Astrocyte (in vitro differentiated cells and primary cell): ENCODE results near the gene MFF.

Experiments
- EZH2 ChIP-seq: IDR thresholded peaks from 2 replicates; pipeline ENCODE4 v1.6.1; 2012; ENCODE audit warnings: mild to moderate bottlenecking, low read length, inconsistent platforms; ENCODE audit not compliant: insufficient read depth
- TF ChIP-seq, protein P1 (sequence below): IDR thresholded peaks from 2 replicates; pipeline ENCODE4 v1.5.1; 2011; ENCODE audit warnings: low read depth, mild to moderate bottlenecking, inconsistent platforms, low read length, moderate library complexity; ENCODE audit not compliant: insufficient read depth

DNA sequence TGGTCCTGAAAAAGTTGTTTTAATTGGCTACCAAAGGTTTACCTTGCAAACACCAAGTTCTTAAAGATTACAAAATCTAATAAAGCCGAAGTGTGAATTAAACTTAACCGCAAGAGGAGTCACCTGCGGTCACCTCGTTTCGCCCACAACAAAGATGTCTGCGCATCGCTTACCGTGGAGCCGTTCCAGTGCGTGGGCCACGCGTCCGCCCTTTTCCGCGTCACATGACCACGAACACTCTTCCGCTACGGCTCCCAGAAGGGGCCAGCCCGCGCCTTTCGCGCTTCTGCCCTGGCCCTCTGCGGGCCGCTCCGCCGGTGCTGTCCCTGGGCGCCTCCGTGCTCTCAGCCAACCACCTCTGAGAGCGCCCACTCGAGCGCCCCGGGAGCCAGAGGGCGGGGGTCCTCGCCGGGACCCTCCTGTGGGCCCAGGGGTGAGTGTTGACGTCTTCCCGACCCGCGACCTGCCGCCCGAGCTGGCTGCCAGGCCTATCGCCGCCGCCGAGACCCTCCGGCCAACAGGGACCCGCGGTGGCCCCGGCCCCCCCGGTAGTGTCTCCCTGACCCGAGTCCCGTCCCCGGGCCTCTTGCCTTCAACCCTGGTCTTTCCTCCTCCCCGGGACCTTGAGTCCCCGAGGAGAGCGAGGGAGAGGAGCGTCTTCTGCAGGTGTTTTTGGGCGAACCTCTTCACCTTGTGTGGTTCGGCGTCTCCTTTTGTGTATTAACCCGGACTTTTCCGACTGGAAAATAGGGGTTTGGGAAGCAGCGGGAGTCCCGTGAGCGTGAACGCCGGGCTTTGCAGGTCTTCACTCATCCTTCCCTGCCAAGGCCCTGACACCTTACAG is at the start of gene MFF:
- TF ChIP-seq, protein P1, sequence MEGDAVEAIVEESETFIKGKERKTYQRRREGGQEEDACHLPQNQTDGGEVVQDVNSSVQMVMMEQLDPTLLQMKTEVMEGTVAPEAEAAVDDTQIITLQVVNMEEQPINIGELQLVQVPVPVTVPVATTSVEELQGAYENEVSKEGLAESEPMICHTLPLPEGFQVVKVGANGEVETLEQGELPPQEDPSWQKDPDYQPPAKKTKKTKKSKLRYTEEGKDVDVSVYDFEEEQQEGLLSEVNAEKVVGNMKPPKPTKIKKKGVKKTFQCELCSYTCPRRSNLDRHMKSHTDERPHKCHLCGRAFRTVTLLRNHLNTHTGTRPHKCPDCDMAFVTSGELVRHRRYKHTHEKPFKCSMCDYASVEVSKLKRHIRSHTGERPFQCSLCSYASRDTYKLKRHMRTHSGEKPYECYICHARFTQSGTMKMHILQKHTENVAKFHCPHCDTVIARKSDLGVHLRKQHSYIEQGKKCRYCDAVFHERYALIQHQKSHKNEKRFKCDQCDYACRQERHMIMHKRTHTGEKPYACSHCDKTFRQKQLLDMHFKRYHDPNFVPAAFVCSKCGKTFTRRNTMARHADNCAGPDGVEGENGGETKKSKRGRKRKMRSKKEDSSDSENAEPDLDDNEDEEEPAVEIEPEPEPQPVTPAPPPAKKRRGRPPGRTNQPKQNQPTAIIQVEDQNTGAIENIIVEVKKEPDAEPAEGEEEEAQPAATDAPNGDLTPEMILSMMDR: no peak
- TF ChIP-seq EZH2: no peak
